Caco-2 (cell line): Measurements from ENCODE around the gene ITGAE. TPM values are rescaled to one million over a fixed set of nuclear protein-coding genes. Genes with fewer than 3 reads are reported as not detected.

ENCODE experiments used
- BruUV-seq: library from RNA; stranded (reverse); fragments of 400-500 nt; replicated peaks from 2 replicates; lab custom pipeline; 2021; lab: Mats Ljungman, UMichigan
- CTCF ChIA-PET: fragments of 300-600 bp; sonication (Branson Sonifier 250); formaldehyde crosslinking; loops from one replicate; lab custom pipeline; 2022; ENCODE audit warnings: antibody characterized with exemption; lab: Charles Lee
- POLR2A ChIA-PET: fragments of 300-600 bp; sonication (Branson Sonifier 250); formaldehyde crosslinking; loops from one replicate; lab custom pipeline; 2022; ENCODE audit warnings: antibody characterized with exemption; lab: Charles Lee
- DNase-seq, 2 experiments: peaks; one replicate each; pipeline versions ENCODE4 v3.0.0 to v3.0.0-alpha.2; 2020 to 2022
- H3K27me3 ChIP-seq: replicated peaks from 2 replicates; pipeline ENCODE4 v1.6.0; 2011; ENCODE audit warnings: low read length; ENCODE audit not compliant: control insufficient read depth, insufficient read depth
- H3K36me3 ChIP-seq: 2 replicates; pipeline ENCODE4 v1.5.1; 2011; ENCODE audit warnings: low read length; ENCODE audit not compliant: control insufficient read depth, insufficient read depth
- H3K4me1 ChIP-seq: fragments of 250-450 bp; sonication (Bioruptor Pico); 2 replicates; pipeline ENCODE4 v1.5.1; 2020; ENCODE audit warnings: mild to moderate bottlenecking
- H3K4me3 ChIP-seq: 2 replicates; pipeline ENCODE4 v1.5.1; 2011; ENCODE audit warnings: low read depth, mild to moderate bottlenecking, control low read depth, low read length
- H3K9me3 ChIP-seq: fragments of 250-450 bp; sonication (Bioruptor Pico); 2 replicates; pipeline ENCODE4 v1.5.1; 2020; ENCODE audit warnings: mild to moderate bottlenecking, moderate library complexity
- H3K27ac Mint-ChIP-seq: one replicate; pipeline ENCODE4 v1.8.0; 2022; ENCODE audit warnings: mixed read lengths; ENCODE audit not compliant: unreplicated experiment
- H3K27me3 Mint-ChIP-seq: one replicate; pipeline ENCODE4 v1.8.0; 2022; ENCODE audit warnings: mixed read lengths; ENCODE audit not compliant: insufficient read depth, unreplicated experiment
- H3K36me3 Mint-ChIP-seq: one replicate; pipeline ENCODE4 v1.8.0; 2022; ENCODE audit warnings: mild to moderate bottlenecking, mixed read lengths; ENCODE audit not compliant: insufficient read depth, unreplicated experiment
- H3K4me1 Mint-ChIP-seq: one replicate; pipeline ENCODE4 v1.8.0; 2022; ENCODE audit warnings: low read depth, mixed read lengths; ENCODE audit not compliant: unreplicated experiment
- H3K4me3 Mint-ChIP-seq: one replicate; pipeline ENCODE4 v1.8.0; 2022; ENCODE audit warnings: mild to moderate bottlenecking, moderate library complexity, mixed read lengths; ENCODE audit not compliant: unreplicated experiment
- H3K9me3 Mint-ChIP-seq: one replicate; pipeline ENCODE4 v1.8.0; 2022; ENCODE audit warnings: mixed read lengths; ENCODE audit not compliant: unreplicated experiment
- CTCF ChIP-seq, 2 experiments: fragments of 200-600 bp in 1 of 2; IDR thresholded peaks; 1 replicate in 1 of 2; 2 replicates in 1 of 2; pipeline versions ENCODE4 v1.5.1 to v1.8.0; 2011 to 2022; ENCODE audit warnings: antibody characterized with exemption in 1 of 2, control low read depth in 1 of 2, inconsistent platforms in 1 of 2, low read depth in 1 of 2, low read length in 1 of 2, mild to moderate bottlenecking in 1 of 2, moderate library complexity in 1 of 2; ENCODE audit not compliant: insufficient read depth in 1 of 2, severe bottlenecking in 1 of 2, unreplicated experiment in 1 of 2
- intact Hi-C: fragments of 100-400 bp; cut with micrococcal nuclease; formaldehyde crosslinking; loops from one replicate; pipeline ENCODE4 v1.10.0; 2022; ENCODE audit not compliant: unreplicated experiment
- total RNA-seq: library from RNA; stranded (reverse); gene quantifications from 2 replicates; pipeline ENCODE4 v1.2.3, GENCODE V29; 2022

The ITGAE gene
- total RNA-seq, 1 experiment from 2014 or later = 12.8 TPM

- H3K4me1 Mint-ChIP-seq = no peaks in the 10 kb centered on the region
- H3K4me3 Mint-ChIP-seq = no peak overlapping the region
- no peak overlapping the region for H3K4me3 ChIP-seq
- H3K4me1 ChIP-seq = 0 out of 2 replicates have a peak, but pooled peaks cover 3% of the 10 kb centered on the region
- no peak overlapping the region for H3K27ac Mint-ChIP-seq
- peaks cover 15% of the 10 kb centered on the region for H3K36me3 Mint-ChIP-seq
- ChIA-PET POLR2A (no interaction called here), CTCF (interaction anchor here (1.4 to 1.7 kb wide), 2 partner anchors 9 to 110 kb away, joined by 4 to 7 read pairs; no protein-coding TSS in a partner anchor)
- no peaks in the 10 kb centered on the region for H3K9me3 Mint-ChIP-seq
- BruUV-seq = no TSS peak
- intact Hi-C loops = no loop called here
- no peak for TF ChIP-seq CTCF (IDR thresholded peaks at IDR 0.05; ENCODE audit: insufficient read depth in 1 of 2, low read depth in 1 of 2, low read length in 1 of 2, severe bottlenecking in 1 of 2, unreplicated experiment in 1 of 2)
- no peak for DNase-seq
- no peaks in the 10 kb centered on the region for H3K27me3 Mint-ChIP-seq
- no peaks in the 10 kb centered on the region for H3K36me3 ChIP-seq
- H3K27me3 ChIP-seq = no peaks in the 10 kb centered on the region
- H3K9me3 ChIP-seq = no peaks in the 10 kb centered on the region
These were observed 46.2 kb upstream of the ITGAE start for GRCh38 chr17:3847165-3847670.

- Mint-ChIP-seq H3K4me3 (peak overlapping the region; percentile 80), H3K4me1 (no peaks in the 10 kb centered on the region), H3K36me3 (peaks cover 15% of the 10 kb centered on the region), H3K27me3 (no peaks in the 10 kb centered on the region), H3K9me3 (no peaks in the 10 kb centered on the region), H3K27ac (no peak overlapping the region)
- intact Hi-C loops = no loop called here
- ChIA-PET POLR2A (interaction anchor here (0.6 kb wide), 3 partner anchors 8 to 278 kb away, joined by 3 to 5 read pairs (median 4); no protein-coding TSS in a partner anchor), CTCF (interaction anchor here (0.5 to 1.7 kb wide), 9 partner anchors 9 to 374 kb away, joined by 3 to 11 read pairs (median 4); partner anchors contain the start of gene CAMKK1)
- Histone ChIP-seq H3K27me3 (no peaks in the 10 kb centered on the region), H3K4me3 (no peak overlapping the region), H3K4me1 (0 out of 2 replicates have a peak, but pooled peaks cover 3% of the 10 kb centered on the region), H3K9me3 (no peaks in the 10 kb centered on the region), H3K36me3 (no peaks in the 10 kb centered on the region)
- no peak for DNase-seq
- no peak for TF ChIP-seq CTCF (IDR thresholded peaks at IDR 0.05; ENCODE audit: insufficient read depth in 1 of 2, low read depth in 1 of 2, low read length in 1 of 2, severe bottlenecking in 1 of 2, unreplicated experiment in 1 of 2)
- BruUV-seq = no TSS peak
These were observed 45.6 kb upstream of the ITGAE start for GRCh38 chr17:3846437-3847164.

- peaks cover 22% of the 10 kb centered on the region for H3K36me3 Mint-ChIP-seq
- DNase-seq = peak; percentile 75 to 85
- no peaks in the 10 kb centered on the region for H3K27me3 Mint-ChIP-seq
- intact Hi-C loops = no loop called here
- H3K36me3 ChIP-seq = no peaks in the 10 kb centered on the region
- H3K4me3 ChIP-seq = peak within 1 kb of the TSS; percentile 70
- BruUV-seq = no TSS peak
- ChIA-PET CTCF (interaction anchor here (0.5 to 1.7 kb wide), 11 partner anchors 8 to 373 kb away, joined by 3 to 11 read pairs (median 4); partner anchors contain the start of gene CAMKK1), POLR2A (interaction anchor here (0.6 to 0.7 kb wide), 4 partner anchors 8 to 279 kb away, joined by 3 to 5 read pairs (median 4); no protein-coding TSS in a partner anchor)
- H3K27me3 ChIP-seq = no peaks in the 10 kb centered on the region
- no peaks in the 10 kb centered on the region for H3K9me3 ChIP-seq
- no peak within 1 kb of the TSS for H3K27ac Mint-ChIP-seq
- peak within 1 kb of the TSS; percentile 80 for H3K4me3 Mint-ChIP-seq
- H3K4me1 ChIP-seq = 0 out of 2 replicates have a peak, but pooled peaks cover 3% of the 10 kb centered on the region
- H3K4me1 Mint-ChIP-seq = no peaks in the 10 kb centered on the region
- TF ChIP-seq CTCF (IDR thresholded peaks at IDR 0.05; ENCODE audit: insufficient read depth in 1 of 2, low read depth in 1 of 2, low read length in 1 of 2, severe bottlenecking in 1 of 2, unreplicated experiment in 1 of 2) = peak; percentile 66 to 73
- H3K9me3 Mint-ChIP-seq = no peaks in the 10 kb centered on the region
These were observed 44.8 kb upstream of the ITGAE start, which contains the start of gene NCBP3 for GRCh38 chr17:3845621-3846436. Gene NCBP3, minus strand, starts transcription at chr17:3846246. Its CDS starts 23 bp downstream, at chr17:3846223.
